Mesenchymal stem cell (in vitro differentiated cells and primary cell): ENCODE data around the gene TNFRSF1A.

Source experiments
- DNase-seq: peaks from one replicate; pipeline ENCODE4 v3.0.0-alpha.2; 2013
- H2AFZ ChIP-seq: one replicate; pipeline ENCODE4 v1.6.1; 2013; ENCODE audit warnings: low read depth, mild to moderate bottlenecking, control low read depth, inconsistent platforms, low read length, moderate library complexity
- H2AK5ac ChIP-seq: 2 replicates; pipeline ENCODE4 v1.6.1; 2013; ENCODE audit warnings: low read length, moderate library complexity, mild to moderate bottlenecking, inconsistent platforms; ENCODE audit not compliant: severe bottlenecking
- H2BK120ac ChIP-seq: one replicate; pipeline ENCODE4 v1.6.1; 2013; ENCODE audit warnings: low read depth, mild to moderate bottlenecking, inconsistent platforms, low read length, moderate library complexity
- H2BK12ac ChIP-seq, 2 experiments: one replicate each; pipeline ENCODE4 v1.6.1; 2013; ENCODE audit warnings: inconsistent platforms in 2 of 2, low read length in 2 of 2, mild to moderate bottlenecking in 2 of 2, moderate library complexity in 2 of 2, control low read depth in 1 of 2
- H2BK15ac ChIP-seq: one replicate; pipeline ENCODE4 v1.6.1; 2013; ENCODE audit warnings: mild to moderate bottlenecking, low read depth, inconsistent platforms; ENCODE audit not compliant: poor library complexity, severe bottlenecking
- H2BK5ac ChIP-seq: 2 replicates; pipeline ENCODE4 v1.6.1; 2013; ENCODE audit warnings: low read depth, mild to moderate bottlenecking, low read length, control low read depth, inconsistent platforms; ENCODE audit not compliant: poor library complexity, severe bottlenecking
- H3K14ac ChIP-seq, 2 experiments: one replicate each; pipeline ENCODE4 v1.6.1; 2013; ENCODE audit warnings: inconsistent platforms in 2 of 2, low read length in 2 of 2, control low read depth in 1 of 2, mild to moderate bottlenecking in 1 of 2, moderate library complexity in 1 of 2
- H3K18ac ChIP-seq, 2 experiments: one replicate each; pipeline ENCODE4 v1.6.1; 2013; ENCODE audit warnings: inconsistent platforms in 2 of 2, low read length in 2 of 2, control low read depth in 1 of 2, low read depth in 1 of 2, mild to moderate bottlenecking in 1 of 2
- H3K23ac ChIP-seq, 2 experiments: one replicate each; pipeline ENCODE4 v1.6.1; 2013; ENCODE audit warnings: inconsistent platforms in 2 of 2, low read length in 2 of 2, mild to moderate bottlenecking in 2 of 2, moderate library complexity in 2 of 2, control low read depth in 1 of 2
- H3K27ac ChIP-seq: 2 replicates; pipeline ENCODE4 v1.5.1; 2013; ENCODE audit warnings: mild to moderate bottlenecking, moderate library complexity, low read length, control low read depth, inconsistent platforms; ENCODE audit not compliant: poor library complexity, severe bottlenecking
- H3K27me3 ChIP-seq, 2 experiments: 2 replicates each; pipeline versions ENCODE4 v1.6.1 to v1.7.0; 2013; ENCODE audit warnings: low read length in 2 of 2, mild to moderate bottlenecking in 2 of 2, moderate library complexity in 2 of 2, control low read depth in 1 of 2, inconsistent platforms in 1 of 2; ENCODE audit not compliant: control insufficient read depth in 1 of 2, insufficient read depth in 1 of 2
- H3K36me3 ChIP-seq, 2 experiments: 2 replicates each; pipeline versions ENCODE4 v1.6.1 to v1.7.0; 2013; ENCODE audit warnings: low read length in 2 of 2, control low read depth in 1 of 2, inconsistent platforms in 1 of 2, low read depth in 1 of 2, mild to moderate bottlenecking in 1 of 2; ENCODE audit not compliant: insufficient read depth in 2 of 2, control insufficient read depth in 1 of 2
- H3K4ac ChIP-seq, 2 experiments: one replicate each; pipeline ENCODE4 v1.6.1; 2013; ENCODE audit warnings: inconsistent platforms in 2 of 2, low read length in 2 of 2, mild to moderate bottlenecking in 2 of 2, moderate library complexity in 2 of 2, control low read depth in 1 of 2, low read depth in 1 of 2
- H3K4me1 ChIP-seq: 2 replicates; pipeline ENCODE4 v1.6.1; 2013; ENCODE audit warnings: low read depth, low read length, control low read depth; ENCODE audit not compliant: control insufficient read depth, insufficient read depth
- H3K4me2 ChIP-seq: 2 replicates; pipeline ENCODE4 v1.6.1; 2013; ENCODE audit warnings: low read length, mild to moderate bottlenecking, inconsistent platforms; ENCODE audit not compliant: poor library complexity, severe bottlenecking
- H3K4me3 ChIP-seq, 2 experiments: 2 replicates each; pipeline versions ENCODE4 v1.5.1 to v1.7.0; 2013; ENCODE audit warnings: low read length in 2 of 2, mild to moderate bottlenecking in 2 of 2, control low read depth in 1 of 2, low read depth in 1 of 2; ENCODE audit not compliant: insufficient read depth in 1 of 2
- H3K79me1 ChIP-seq: replicated peaks from 2 replicates; pipeline ENCODE4 v1.6.1; 2013; ENCODE audit warnings: mild to moderate bottlenecking, control low read depth, low read length, inconsistent platforms; ENCODE audit not compliant: poor library complexity, severe bottlenecking
- H3K9ac ChIP-seq: 2 replicates; pipeline ENCODE4 v1.7.0; 2013; ENCODE audit warnings: mild to moderate bottlenecking, low read length, moderate library complexity
- H3K9me3 ChIP-seq: 2 replicates; pipeline ENCODE4 v1.7.0; 2013; ENCODE audit warnings: mild to moderate bottlenecking, low read length; ENCODE audit not compliant: control insufficient read depth
- H4K8ac ChIP-seq: one replicate; pipeline ENCODE4 v1.6.1; 2013; ENCODE audit warnings: inconsistent platforms, mild to moderate bottlenecking, low read length, moderate library complexity
- H4K91ac ChIP-seq: one replicate; pipeline ENCODE4 v1.6.1; 2013; ENCODE audit warnings: mild to moderate bottlenecking, low read length, inconsistent platforms
- WGBS: methylation state at CpG from one replicate; pipeline ENCODE4 v1.1.7; 2013; ENCODE audit warnings: mixed read lengths; 5-methylcytosine and 5-hydroxymethylcytosine counted together

TNFRSF1A gene

DNA sequence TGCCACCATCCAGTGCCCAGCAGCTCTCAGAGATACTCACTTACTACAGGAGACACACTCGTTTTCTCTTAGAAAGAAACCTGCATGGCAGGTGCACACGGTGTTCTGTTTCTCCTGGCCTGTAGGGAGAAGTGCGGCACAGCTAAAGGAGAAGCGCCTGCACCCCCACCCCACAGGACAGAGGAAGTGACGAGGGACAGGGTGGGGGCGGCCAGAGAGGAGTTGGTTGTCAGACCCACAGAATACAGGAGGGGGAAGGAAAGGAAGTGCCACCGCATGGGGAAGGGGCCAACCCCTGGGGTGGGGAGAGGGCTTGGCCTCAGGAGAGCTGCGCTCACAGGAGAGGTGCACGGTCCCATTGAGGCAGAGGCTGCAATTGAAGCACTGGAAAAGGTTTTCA lies 8.8 kb downstream of the TNFRSF1A start:
- WGBS = 92% methylated on average over 8 of the region's 9 CpGs
- Histone ChIP-seq H2AK5ac (no peak overlapping the region), H3K23ac (peak overlapping the region in 1 of 2 experiments; percentile 61), H3K4ac (peak overlapping the region in 1 of 2 experiments; percentile 1), H3K9me3 (no peaks in the 10 kb centered on the region), H3K4me1 (peaks cover 53% of the 10 kb centered on the region), H4K8ac (no peak overlapping the region), H2BK12ac (no peak overlapping the region), H2BK120ac (no peak overlapping the region), H2BK15ac (no peak overlapping the region), H2AFZ (no peak overlapping the region), H2BK5ac (no peak overlapping the region), H3K27me3 (no peaks in the 10 kb centered on the region), H3K4me2 (no peak overlapping the region), H3K36me3 (peaks cover 57 to 76% of the 10 kb centered on the region in 2 experiments), H3K27ac (peak overlapping the region; percentile 99), H3K9ac (peak overlapping the region; percentile 97), H3K14ac (peak overlapping the region in 1 of 2 experiments; percentile 28), H3K79me1 (peaks cover 29% of the 10 kb centered on the region), H3K18ac (peak overlapping the region in 1 of 2 experiments; percentile 44), H3K4me3 (peak overlapping the region in 1 of 2 experiments; percentile 5), H4K91ac (no peak overlapping the region)
- no peak for DNase-seq

DNA sequence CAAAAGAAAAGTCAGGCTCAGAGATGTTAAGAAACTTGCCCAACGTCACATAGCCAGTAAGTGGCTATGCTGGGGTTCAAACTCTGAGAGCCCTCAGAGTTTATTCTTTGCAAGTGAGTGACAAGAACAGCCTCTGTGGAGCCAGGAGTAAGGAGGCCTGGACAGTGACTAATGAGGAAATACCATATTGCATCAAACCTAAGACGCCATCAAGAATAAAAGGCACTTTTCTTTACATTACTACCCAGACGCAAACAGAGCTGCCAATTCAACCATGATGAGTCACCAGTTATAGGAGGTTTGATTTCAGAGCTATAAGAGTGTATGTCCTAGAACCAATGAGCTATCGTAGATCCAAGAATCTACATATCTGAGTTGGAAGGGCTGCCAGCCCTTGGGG lies 9.4 kb downstream of the TNFRSF1A start:
- Histone ChIP-seq H3K18ac (no peak overlapping the region), H2BK12ac (no peak overlapping the region), H2AFZ (no peak overlapping the region)

DNA sequence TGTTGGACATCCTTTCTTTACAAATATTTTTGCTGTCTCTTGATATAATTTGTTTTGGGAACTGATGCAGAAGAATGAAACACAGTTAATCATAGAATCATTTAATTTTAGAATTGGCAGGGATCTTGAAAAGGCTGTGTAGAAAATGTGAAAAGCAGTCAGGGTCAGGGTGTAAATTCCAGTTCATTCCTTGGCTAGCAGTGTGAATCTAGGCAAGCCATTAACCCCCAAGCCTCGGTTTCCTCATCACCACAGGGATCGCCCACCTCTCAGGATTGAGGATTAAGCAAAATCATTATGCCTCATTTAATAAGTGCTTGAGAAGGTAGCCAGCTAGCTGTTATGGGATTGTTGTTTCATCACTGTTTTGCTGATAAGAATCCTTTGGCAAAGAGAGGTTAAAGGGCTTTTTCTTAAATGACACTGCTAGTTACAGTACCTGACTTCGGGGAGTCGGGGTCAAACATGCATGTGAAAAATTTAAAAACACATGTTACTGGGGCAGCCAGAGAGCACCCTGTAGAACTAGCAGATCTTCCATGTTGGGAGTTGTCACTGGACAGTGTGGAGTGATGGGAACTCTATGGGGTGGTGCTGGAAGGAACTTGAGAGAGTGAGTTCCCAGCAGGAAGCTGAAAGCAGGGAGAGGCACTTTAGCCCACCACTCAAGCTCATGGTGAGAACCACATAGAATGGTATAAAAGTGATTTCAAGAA lies 10.7 kb downstream of the TNFRSF1A start:
- Histone ChIP-seq H3K9me3 (no peaks in the 10 kb centered on the region), H4K91ac (no peak overlapping the region), H2BK15ac (no peak overlapping the region), H4K8ac (no peak overlapping the region), H2AK5ac (no peak overlapping the region), H3K18ac (no peak overlapping the region), H2BK120ac (no peak overlapping the region), H2BK12ac (no peak overlapping the region), H2BK5ac (no peak overlapping the region), H3K79me1 (peaks cover 41% of the 10 kb centered on the region), H3K23ac (no peak overlapping the region), H3K14ac (no peak overlapping the region), H3K27me3 (no peaks in the 10 kb centered on the region), H3K4me3 (no peak overlapping the region), H3K9ac (peak overlapping the region; percentile 49), H3K4me2 (no peak overlapping the region), H3K27ac (no peak overlapping the region), H3K4me1 (peaks cover 53% of the 10 kb centered on the region), H3K4ac (peak overlapping the region in 1 of 2 experiments; percentile 10), H3K36me3 (peaks cover 74 to 83% of the 10 kb centered on the region in 2 experiments), H2AFZ (no peak overlapping the region)
- 99% methylated on average over 2 of the region's 4 CpGs for WGBS
- DNase-seq = no peak

More for the DNA sequence above, 9.4 kb downstream of the TNFRSF1A start:
- no peaks in the 10 kb centered on the region for H3K9me3 ChIP-seq
- H2BK15ac ChIP-seq = no peak overlapping the region
- no peak overlapping the region for H3K4me3 ChIP-seq
- H3K27ac ChIP-seq = peak overlapping the region; percentile 99
- no peak overlapping the region for H2BK5ac ChIP-seq
- peaks cover 33% of the 10 kb centered on the region for H3K79me1 ChIP-seq
- no peak overlapping the region for H4K8ac ChIP-seq
- DNase-seq = peak; percentile 90
- H4K91ac ChIP-seq = no peak overlapping the region
- no peak overlapping the region for H3K4me2 ChIP-seq
- H3K4me1 ChIP-seq = peaks cover 55% of the 10 kb centered on the region
- no peak overlapping the region for H2BK120ac ChIP-seq
- H3K9ac ChIP-seq = peak overlapping the region; percentile 97
- no peak overlapping the region for H3K14ac ChIP-seq
- H3K23ac ChIP-seq = no peak overlapping the region
- H3K27me3 ChIP-seq = no peaks in the 10 kb centered on the region
- peaks cover 63 to 77% of the 10 kb centered on the region in 2 experiments for H3K36me3 ChIP-seq
- no peak overlapping the region for H3K4ac ChIP-seq
- WGBS = 61% methylated on average over 2 of the region's 4 CpGs
- no peak overlapping the region for H2AK5ac ChIP-seq

DNA sequence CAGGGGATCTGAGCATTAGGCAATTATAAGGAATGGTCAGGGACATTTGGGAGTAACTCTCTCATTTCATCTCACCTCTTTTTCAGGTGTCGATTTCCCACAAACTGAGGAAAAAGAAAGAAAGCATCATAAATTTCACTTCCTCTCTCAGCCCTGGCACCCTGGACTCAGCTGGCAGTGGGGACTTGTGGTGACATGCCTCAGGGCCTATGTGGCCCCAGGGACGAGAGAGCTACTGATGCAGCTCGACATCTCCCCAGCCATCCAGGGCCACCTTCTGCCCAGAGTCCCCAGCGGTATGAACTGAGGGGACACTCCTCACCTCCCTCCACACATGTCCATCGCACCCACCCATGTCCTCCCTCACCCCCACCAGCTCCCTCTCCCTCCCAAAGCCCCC lies 11.7 kb downstream of the TNFRSF1A start:
- no peak overlapping the region for H3K4me2 ChIP-seq
- H4K8ac ChIP-seq = no peak overlapping the region
- H3K18ac ChIP-seq = peak overlapping the region in 1 of 2 experiments; percentile 69
- H3K36me3 ChIP-seq = peaks cover 73 to 88% of the 10 kb centered on the region in 2 experiments
- H3K27ac ChIP-seq = no peak overlapping the region
- no peak overlapping the region for H2BK15ac ChIP-seq
- no peak overlapping the region for H2AK5ac ChIP-seq
- no peak overlapping the region for H3K14ac ChIP-seq
- H3K9me3 ChIP-seq = no peaks in the 10 kb centered on the region
- no peak overlapping the region for H2BK12ac ChIP-seq
- H3K23ac ChIP-seq = no peak overlapping the region
- H2BK120ac ChIP-seq = no peak overlapping the region
- no peak overlapping the region for H2AFZ ChIP-seq
- no peak overlapping the region for H3K4me3 ChIP-seq
- no peak overlapping the region for H4K91ac ChIP-seq
- WGBS = 97% methylated on average over 5 of the region's 5 CpGs
- no peak for DNase-seq
- H3K27me3 ChIP-seq = no peaks in the 10 kb centered on the region
- H2BK5ac ChIP-seq = no peak overlapping the region
- H3K9ac ChIP-seq = peak overlapping the region; percentile 49
- H3K4me1 ChIP-seq = peaks cover 45% of the 10 kb centered on the region
- peaks cover 41% of the 10 kb centered on the region for H3K79me1 ChIP-seq
- H3K4ac ChIP-seq = no peak overlapping the region
